Gastrocnemius medialis (tissue), 4 donors: Measurements from ENCODE around the gene RAD18.

Experiments
- POLR2A ChIP-seq, 2 donors: fragments of 450-650 bp; IDR thresholded peaks; one replicate each; pipeline ENCODE4 v1.6.1; 2017; ENCODE audit warnings: antibody characterized with exemption in 2 of 2, mild to moderate bottlenecking in 2 of 2, moderate library complexity in 2 of 2
- TF ChIP-seq, protein P1 (sequence below), 5 experiments: fragments of 450-650 bp in 3 of 5; fragments of 200-600 bp in 2 of 5; sonication (generic) in 2 of 5; IDR thresholded peaks in 4 of 5; conservative IDR thresholded peaks in 1 of 5; 1 replicate in 4 of 5; 2 replicates in 1 of 5; pipeline ENCODE4 v1.5.1; 2016 to 2019; ENCODE audit warnings: antibody characterized with exemption in 5 of 5, mild to moderate bottlenecking in 3 of 5, moderate library complexity in 3 of 5

DNA sequence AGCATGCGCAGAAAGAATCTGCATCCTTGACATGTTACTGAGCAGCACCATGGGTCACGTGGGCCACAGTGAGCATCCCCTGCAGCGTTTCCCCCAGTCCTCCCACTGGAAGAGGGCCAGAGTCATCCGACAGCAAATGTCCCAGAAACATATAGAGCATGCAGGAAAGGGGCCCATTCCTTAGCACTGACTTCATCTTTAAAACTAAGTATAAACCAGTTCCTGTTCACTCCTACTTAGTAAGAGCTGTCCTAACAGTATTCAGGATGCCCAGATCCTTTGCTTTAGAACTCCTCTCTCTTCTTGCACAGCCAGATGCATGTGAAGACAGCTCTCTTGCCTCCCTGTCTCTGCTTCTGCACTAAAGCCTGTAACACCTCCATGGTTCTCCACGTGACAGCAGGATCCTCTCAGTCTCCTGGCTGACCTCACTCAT, 114.6 kb downstream of the RAD18 start:
- TF ChIP-seq, protein P1, sequence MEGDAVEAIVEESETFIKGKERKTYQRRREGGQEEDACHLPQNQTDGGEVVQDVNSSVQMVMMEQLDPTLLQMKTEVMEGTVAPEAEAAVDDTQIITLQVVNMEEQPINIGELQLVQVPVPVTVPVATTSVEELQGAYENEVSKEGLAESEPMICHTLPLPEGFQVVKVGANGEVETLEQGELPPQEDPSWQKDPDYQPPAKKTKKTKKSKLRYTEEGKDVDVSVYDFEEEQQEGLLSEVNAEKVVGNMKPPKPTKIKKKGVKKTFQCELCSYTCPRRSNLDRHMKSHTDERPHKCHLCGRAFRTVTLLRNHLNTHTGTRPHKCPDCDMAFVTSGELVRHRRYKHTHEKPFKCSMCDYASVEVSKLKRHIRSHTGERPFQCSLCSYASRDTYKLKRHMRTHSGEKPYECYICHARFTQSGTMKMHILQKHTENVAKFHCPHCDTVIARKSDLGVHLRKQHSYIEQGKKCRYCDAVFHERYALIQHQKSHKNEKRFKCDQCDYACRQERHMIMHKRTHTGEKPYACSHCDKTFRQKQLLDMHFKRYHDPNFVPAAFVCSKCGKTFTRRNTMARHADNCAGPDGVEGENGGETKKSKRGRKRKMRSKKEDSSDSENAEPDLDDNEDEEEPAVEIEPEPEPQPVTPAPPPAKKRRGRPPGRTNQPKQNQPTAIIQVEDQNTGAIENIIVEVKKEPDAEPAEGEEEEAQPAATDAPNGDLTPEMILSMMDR (IDR thresholded peaks at IDR 0.05 in 4 of 5, conservative IDR thresholded peaks at IDR 0.05 in 1 of 5): no peak
- TF ChIP-seq POLR2A (IDR thresholded peaks at IDR 0.05): no peak
